ENCODE measurements around the gene CHN2. TPM values are rescaled to one million over a fixed set of nuclear protein-coding genes. Genes with fewer than 3 reads are reported as not detected.

The CHN2 gene
- polyA plus RNA-seq, 1 of the 3 experiments (the other 2 are of a cell fraction) = 0.02 TPM

GRCh38 chr7:29248713-29249382 is 54.3 kb downstream of the CHN2 start:
- ChIA-PET POLR2A (no interaction called here), CTCF (interaction anchor here (1.1 to 2.2 kb wide), 7 partner anchors 10 to 327 kb away, joined by 3 to 16 read pairs (median 5); no protein-coding TSS in a partner anchor)
- Histone ChIP-seq H3K4me3 (ENCODE audit: low read depth in 2 of 2, low read length in 1 of 2) (no peak overlapping the region), H3K4me2 (no peak overlapping the region), H3F3A (replicated peaks; ENCODE audit: insufficient read depth) (no peaks in the 10 kb centered on the region), H3K4me1 (ENCODE audit: control insufficient read depth in 1 of 2, insufficient read depth in 2 of 2, low read depth in 1 of 2, low read length in 1 of 2) (peaks cover 0 to 12% of the 10 kb centered on the region in 2 experiments; a peak in 2 of 4 replicates), H3K79me2 (ENCODE audit: insufficient read depth) (no peaks in the 10 kb centered on the region), H3K9me3 (no peaks in the 10 kb centered on the region), H3K9ac (no peak overlapping the region), H3K27ac (ENCODE audit: low read depth in 2 of 2, low read length in 1 of 2) (no peak overlapping the region), H4K20me1 (ENCODE audit: insufficient read depth) (no peaks in the 10 kb centered on the region), H3K27me3 (ENCODE audit: insufficient read depth) (no peaks in the 10 kb centered on the region), H2AFZ (ENCODE audit: low read depth) (no peak overlapping the region), H3K36me3 (replicated peaks in 1 of 2; ENCODE audit: control insufficient read depth in 1 of 2, insufficient read depth in 2 of 2, low read length in 1 of 2) (no peaks in the 10 kb centered on the region), H3K9me2 (no peaks in the 10 kb centered on the region)
- no peak for TF ChIP-seq SMC3 (IDR thresholded peaks at IDR 0.05; ENCODE audit: low read depth, low read length)
- no peak for TF ChIP-seq MXI1 (IDR thresholded peaks at IDR 0.05; ENCODE audit: low read depth, low read length)
- no peak for TF ChIP-seq ZBTB33 (IDR thresholded peaks at IDR 0.05; ENCODE audit: borderline replicate concordance, low read depth)
- no peak for TF ChIP-seq GATA2 (CRISPR knock-in tag; IDR thresholded peaks at IDR 0.05)
- TF ChIP-seq JUND (IDR thresholded peaks at IDR 0.05) = no peak
- TF ChIP-seq RFX5 (IDR thresholded peaks at IDR 0.05; ENCODE audit: low read length) = no peak
- TF ChIP-seq CTCF (IDR thresholded peaks at IDR 0.05) = no peak
- no peak for TF ChIP-seq GABPA (IDR thresholded peaks at IDR 0.05; ENCODE audit: low read depth)
- DNase-seq = no peak
- 54% methylated on average over 7 of the region's 8 CpGs for WGBS (ENCODE audit: low lambda C conversion rate)

GRCh38 chr7:29249383-29249750 is 54.8 kb downstream of the CHN2 start:
- H3F3A ChIP-seq (replicated peaks; ENCODE audit: insufficient read depth) = no peaks in the 10 kb centered on the region
- no peak overlapping the region for H3K9ac ChIP-seq
- 57% methylated on average over 7 of the region's 7 CpGs for WGBS (ENCODE audit: low lambda C conversion rate)
- H3K4me3 ChIP-seq (ENCODE audit: low read depth in 2 of 2, low read length in 1 of 2) = no peak overlapping the region
- peaks cover 0 to 12% of the 10 kb centered on the region in 2 experiments; a peak in 2 of 4 replicates for H3K4me1 ChIP-seq (ENCODE audit: control insufficient read depth in 1 of 2, insufficient read depth in 2 of 2, low read depth in 1 of 2, low read length in 1 of 2)
- no peaks in the 10 kb centered on the region for H3K27me3 ChIP-seq (ENCODE audit: insufficient read depth)
- H3K27ac ChIP-seq (ENCODE audit: low read depth in 2 of 2, low read length in 1 of 2) = no peak overlapping the region
- H3K36me3 ChIP-seq (replicated peaks in 1 of 2; ENCODE audit: control insufficient read depth in 1 of 2, insufficient read depth in 2 of 2, low read length in 1 of 2) = no peaks in the 10 kb centered on the region
- H3K4me2 ChIP-seq = no peak overlapping the region
- no peaks in the 10 kb centered on the region for H4K20me1 ChIP-seq (ENCODE audit: insufficient read depth)
- no peak for DNase-seq
- POLR2A ChIA-PET = no interaction called here
- H3K9me2 ChIP-seq = no peaks in the 10 kb centered on the region
- no peaks in the 10 kb centered on the region for H3K9me3 ChIP-seq
- CTCF ChIA-PET = interaction anchor here (0.6 to 2.2 kb wide), 6 partner anchors 9 to 327 kb away, joined by 4 to 7 read pairs (median 5); no protein-coding TSS in a partner anchor
- no peak overlapping the region for H2AFZ ChIP-seq (ENCODE audit: low read depth)
- no peaks in the 10 kb centered on the region for H3K79me2 ChIP-seq (ENCODE audit: insufficient read depth)
- TF ChIP-seq JUND (IDR thresholded peaks at IDR 0.05) (no peak), RXRA (IDR thresholded peaks at IDR 0.05; ENCODE audit: borderline replicate concordance, low read depth) (no peak), MXI1 (IDR thresholded peaks at IDR 0.05; ENCODE audit: low read depth, low read length) (no peak), MEF2A (IDR thresholded peaks at IDR 0.05; ENCODE audit: borderline replicate concordance, low read depth) (no peak), TCF12 (IDR thresholded peaks at IDR 0.05) (no peak), RAD21 (IDR thresholded peaks at IDR 0.05; ENCODE audit: low read length) (no peak), FOXM1 (IDR thresholded peaks at IDR 0.05; ENCODE audit: low read depth) (no peak), FOSL2 (IDR thresholded peaks at IDR 0.05; ENCODE audit: borderline replicate concordance, low read depth) (no peak), USF1 (IDR thresholded peaks at IDR 0.05; ENCODE audit: borderline replicate concordance, low read depth) (no peak), NRF1 (IDR thresholded peaks at IDR 0.05; ENCODE audit: low read depth, low read length) (no peak), RFX5 (IDR thresholded peaks at IDR 0.05; ENCODE audit: low read length) (no peak), SMC3 (IDR thresholded peaks at IDR 0.05; ENCODE audit: low read depth, low read length) (no peak)
- TF ChIP-seq, protein P1, sequence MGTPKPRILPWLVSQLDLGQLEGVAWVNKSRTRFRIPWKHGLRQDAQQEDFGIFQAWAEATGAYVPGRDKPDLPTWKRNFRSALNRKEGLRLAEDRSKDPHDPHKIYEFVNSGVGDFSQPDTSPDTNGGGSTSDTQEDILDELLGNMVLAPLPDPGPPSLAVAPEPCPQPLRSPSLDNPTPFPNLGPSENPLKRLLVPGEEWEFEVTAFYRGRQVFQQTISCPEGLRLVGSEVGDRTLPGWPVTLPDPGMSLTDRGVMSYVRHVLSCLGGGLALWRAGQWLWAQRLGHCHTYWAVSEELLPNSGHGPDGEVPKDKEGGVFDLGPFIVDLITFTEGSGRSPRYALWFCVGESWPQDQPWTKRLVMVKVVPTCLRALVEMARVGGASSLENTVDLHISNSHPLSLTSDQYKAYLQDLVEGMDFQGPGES (IDR thresholded peaks at IDR 0.05; ENCODE audit: low read depth, low read length) = no peak
- TF ChIP-seq, protein P2, sequence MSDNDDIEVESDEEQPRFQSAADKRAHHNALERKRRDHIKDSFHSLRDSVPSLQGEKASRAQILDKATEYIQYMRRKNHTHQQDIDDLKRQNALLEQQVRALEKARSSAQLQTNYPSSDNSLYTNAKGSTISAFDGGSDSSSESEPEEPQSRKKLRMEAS (IDR thresholded peaks at IDR 0.05; ENCODE audit: low read depth) = no peak
- TF ChIP-seq, protein P3, sequence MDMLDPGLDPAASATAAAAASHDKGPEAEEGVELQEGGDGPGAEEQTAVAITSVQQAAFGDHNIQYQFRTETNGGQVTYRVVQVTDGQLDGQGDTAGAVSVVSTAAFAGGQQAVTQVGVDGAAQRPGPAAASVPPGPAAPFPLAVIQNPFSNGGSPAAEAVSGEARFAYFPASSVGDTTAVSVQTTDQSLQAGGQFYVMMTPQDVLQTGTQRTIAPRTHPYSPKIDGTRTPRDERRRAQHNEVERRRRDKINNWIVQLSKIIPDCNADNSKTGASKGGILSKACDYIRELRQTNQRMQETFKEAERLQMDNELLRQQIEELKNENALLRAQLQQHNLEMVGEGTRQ (IDR thresholded peaks at IDR 0.05; ENCODE audit: borderline replicate concordance, low read depth, low read length) = no peak
